ENCODE results near the gene OR2Y1.

- TF ChIP-seq CTCF (IDR thresholded peaks at IDR 0.05; ENCODE audit: borderline replicate concordance, extremely low read depth, low read length, poor library complexity, severe bottlenecking) (no peak), EZH2 (IDR thresholded peaks at IDR 0.05; ENCODE audit: borderline replicate concordance, low read depth, low read length, severe bottlenecking) (no peak)
Measured at GRCh38 chr5:180787711-180788431, 48.0 kb upstream of the OR2Y1 start.
